ENCODE results near the gene HSD17B14. TPM values are rescaled to one million over a fixed set of nuclear protein-coding genes. Genes with fewer than 3 reads are reported as not detected.

HSD17B14 gene
- total and polyA plus RNA-seq, 9 of the 15 experiments (the other 6 are each of a cell fraction or from before 2014, with no cell fraction given): 0.16 TPM; not detected in 8

GRCh38 chr19:48881741-48882657 is 45.7 kb upstream of the HSD17B14 start (continued):
- TF ChIP-seq TFAM (CRISPR knock-in tag; conservative IDR thresholded peaks at IDR 0.05) (no peak), SRSF7 (optimal IDR thresholded peaks at IDR 0.05; ENCODE audit: low read depth, low read length) (no peak), KAT2B (IDR thresholded peaks at IDR 0.05; ENCODE audit: low read depth, low read length) (no peak), CREM (IDR thresholded peaks at IDR 0.05; ENCODE audit: low read depth) (peak; percentile 80), ZNF143 (CRISPR knock-in tag; IDR thresholded peaks at IDR 0.05) (peak; percentile 97), NFIX (CRISPR knock-in tag; IDR thresholded peaks at IDR 0.05; ENCODE audit: low read depth) (peak; percentile 44; the same call in 1 of the 2 replicates), MYC (IDR thresholded peaks at IDR 0.05; ENCODE audit: low read depth, low read length) (no peak), MYC (CRISPR knock-in tag; IDR thresholded peaks at IDR 0.05; ENCODE audit: borderline replicate concordance, low read depth) (peak; percentile 71; the same call in 1 of the 2 replicates), CREB1 (IDR thresholded peaks at IDR 0.05) (no peak), CREB1 (CRISPR knock-in tag; IDR thresholded peaks at IDR 0.05) (no peak), ETS1 (conservative IDR thresholded peaks at IDR 0.05; ENCODE audit: control insufficient read depth, low read depth, low read length) (peak; percentile 91; the same call in 1 of the 2 replicates), FOXK2 (conservative IDR thresholded peaks at IDR 0.05 in 1 of 2, IDR thresholded peaks at IDR 0.05 in 1 of 2; ENCODE audit: low read depth in 2 of 2) (no peak), ZFP1 (CRISPR knock-in tag; IDR thresholded peaks at IDR 0.05) (peak; percentile 63; the same call in 1 of the 2 replicates), ETV1 (tag; conservative IDR thresholded peaks at IDR 0.05; ENCODE audit: low read depth) (peak; percentile 57; the same call in 1 of the 2 replicates), MEF2D (tag; conservative IDR thresholded peaks at IDR 0.05; ENCODE audit: low read depth) (peak; percentile 94), JUN (IDR thresholded peaks at IDR 0.05; ENCODE audit: borderline replicate concordance, low read depth, low read length) (no peak), JUN (CRISPR knock-in tag; IDR thresholded peaks at IDR 0.05; ENCODE audit: borderline replicate concordance) (no peak), STAT5B (CRISPR knock-in tag; IDR thresholded peaks at IDR 0.05) (peak; percentile 73; the same call in 1 of the 2 replicates), HDAC8 (tag; IDR thresholded peaks at IDR 0.05) (peak; percentile 98), POLR2AphosphoS2 (IDR thresholded peaks at IDR 0.05; ENCODE audit: low read length) (no peak), HSF4 (CRISPR knock-in tag; IDR thresholded peaks at IDR 0.05; ENCODE audit: borderline replicate concordance) (peak; percentile 95), GTF2A2 (tag; IDR thresholded peaks at IDR 0.05) (peak; percentile 91), ZFPM2 (CRISPR knock-in tag; IDR thresholded peaks at IDR 0.05) (0 out of 2 replicates have a peak, but pooled peaks have one; percentile 58), ZNF239 (CRISPR knock-in tag; IDR thresholded peaks at IDR 0.05) (peak; percentile 72; the same call in 1 of the 2 replicates)
- TF ChIP-seq, protein P1, sequence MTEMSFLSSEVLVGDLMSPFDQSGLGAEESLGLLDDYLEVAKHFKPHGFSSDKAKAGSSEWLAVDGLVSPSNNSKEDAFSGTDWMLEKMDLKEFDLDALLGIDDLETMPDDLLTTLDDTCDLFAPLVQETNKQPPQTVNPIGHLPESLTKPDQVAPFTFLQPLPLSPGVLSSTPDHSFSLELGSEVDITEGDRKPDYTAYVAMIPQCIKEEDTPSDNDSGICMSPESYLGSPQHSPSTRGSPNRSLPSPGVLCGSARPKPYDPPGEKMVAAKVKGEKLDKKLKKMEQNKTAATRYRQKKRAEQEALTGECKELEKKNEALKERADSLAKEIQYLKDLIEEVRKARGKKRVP (CRISPR knock-in tag; IDR thresholded peaks at IDR 0.05): peak; percentile 65

Data from K562 (cell line).